Tibial nerve (tissue), 3 donors: ENCODE results near the gene FOXL2NB.

Source experiments
- POLR2A ChIP-seq, 2 donors: fragments of 450-650 bp; IDR thresholded peaks; one replicate each; pipeline ENCODE4 v1.6.1; 2017; ENCODE audit warnings: antibody characterized with exemption in 2 of 2, mild to moderate bottlenecking in 2 of 2, moderate library complexity in 2 of 2
- TF ChIP-seq, protein P1 (sequence below), 5 experiments: fragments of 200-600 bp in 3 of 5; fragments of 450-650 bp in 2 of 5; sonication (generic) in 3 of 5; IDR thresholded peaks; one replicate each; pipeline ENCODE4 v1.5.1; 2016 to 2019; ENCODE audit warnings: antibody characterized with exemption in 5 of 5, mild to moderate bottlenecking in 3 of 5, moderate library complexity in 2 of 5

DNA sequence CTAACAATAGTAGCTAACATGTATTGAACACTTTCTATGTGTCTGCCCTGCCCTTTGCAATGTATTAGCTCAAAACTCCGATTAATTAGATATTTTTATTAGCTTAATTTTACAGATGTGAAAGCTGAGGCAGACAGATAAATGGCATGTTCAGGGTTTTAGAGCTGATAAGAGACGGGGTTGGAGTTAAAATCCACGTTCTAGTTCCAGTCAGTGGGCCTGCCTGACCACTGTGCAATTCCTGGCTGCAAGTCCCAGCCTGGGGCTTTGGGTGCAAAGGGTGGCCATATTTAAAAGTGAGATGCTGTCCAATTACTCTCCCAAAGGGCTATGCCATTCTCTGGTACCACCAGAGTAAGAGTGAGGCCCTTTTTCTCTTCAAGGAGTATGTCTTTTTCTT, 33.3 kb upstream of the FOXL2NB start:
- TF ChIP-seq, protein P1, sequence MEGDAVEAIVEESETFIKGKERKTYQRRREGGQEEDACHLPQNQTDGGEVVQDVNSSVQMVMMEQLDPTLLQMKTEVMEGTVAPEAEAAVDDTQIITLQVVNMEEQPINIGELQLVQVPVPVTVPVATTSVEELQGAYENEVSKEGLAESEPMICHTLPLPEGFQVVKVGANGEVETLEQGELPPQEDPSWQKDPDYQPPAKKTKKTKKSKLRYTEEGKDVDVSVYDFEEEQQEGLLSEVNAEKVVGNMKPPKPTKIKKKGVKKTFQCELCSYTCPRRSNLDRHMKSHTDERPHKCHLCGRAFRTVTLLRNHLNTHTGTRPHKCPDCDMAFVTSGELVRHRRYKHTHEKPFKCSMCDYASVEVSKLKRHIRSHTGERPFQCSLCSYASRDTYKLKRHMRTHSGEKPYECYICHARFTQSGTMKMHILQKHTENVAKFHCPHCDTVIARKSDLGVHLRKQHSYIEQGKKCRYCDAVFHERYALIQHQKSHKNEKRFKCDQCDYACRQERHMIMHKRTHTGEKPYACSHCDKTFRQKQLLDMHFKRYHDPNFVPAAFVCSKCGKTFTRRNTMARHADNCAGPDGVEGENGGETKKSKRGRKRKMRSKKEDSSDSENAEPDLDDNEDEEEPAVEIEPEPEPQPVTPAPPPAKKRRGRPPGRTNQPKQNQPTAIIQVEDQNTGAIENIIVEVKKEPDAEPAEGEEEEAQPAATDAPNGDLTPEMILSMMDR (IDR thresholded peaks at IDR 0.05) = no peak
- TF ChIP-seq POLR2A (IDR thresholded peaks at IDR 0.05) = no peak
